Osteocyte (in vitro differentiated cells): ENCODE measurements around the gene LAYN. TPM values are rescaled to one million over a fixed set of nuclear protein-coding genes. Genes with fewer than 3 reads are reported as not detected.

Experiments used
- DNase-seq: peaks from one replicate; pipeline ENCODE4 v3.0.0; 2021; ENCODE audit warnings: mixed read lengths; ENCODE audit not compliant: unreplicated experiment; ENCODE audit errors: extremely low spot score
- H3K27ac Mint-ChIP-seq: one replicate; pipeline ENCODE4 v1.8.0; 2021; ENCODE audit warnings: mild to moderate bottlenecking, mixed read lengths; ENCODE audit not compliant: unreplicated experiment
- H3K27me3 Mint-ChIP-seq: one replicate; pipeline ENCODE4 v1.8.0; 2021; ENCODE audit warnings: mixed read lengths; ENCODE audit not compliant: unreplicated experiment
- H3K36me3 Mint-ChIP-seq: one replicate; pipeline ENCODE4 v1.8.0; 2021; ENCODE audit warnings: mixed read lengths; ENCODE audit not compliant: unreplicated experiment
- H3K4me1 Mint-ChIP-seq: one replicate; pipeline ENCODE4 v1.8.0; 2021; ENCODE audit warnings: mixed read lengths; ENCODE audit not compliant: unreplicated experiment
- H3K4me3 Mint-ChIP-seq: one replicate; pipeline ENCODE4 v1.8.0; 2021; ENCODE audit warnings: mild to moderate bottlenecking, moderate library complexity, mixed read lengths; ENCODE audit not compliant: unreplicated experiment
- H3K9me3 Mint-ChIP-seq: one replicate; pipeline ENCODE4 v1.8.0; 2021; ENCODE audit warnings: mixed read lengths; ENCODE audit not compliant: unreplicated experiment
- total RNA-seq: library from RNA; stranded (reverse); gene quantifications from 2 replicates; pipeline ENCODE4 v1.2.1, GENCODE V29; 2021
- TF ChIP-seq, protein P1 (sequence below): fragments of 200-600 bp; sonication (generic); IDR thresholded peaks from 2 replicates; pipeline ENCODE4 v1.5.0; 2021; ENCODE audit warnings: antibody characterized with exemption, mild to moderate bottlenecking, moderate library complexity

Gene LAYN
- total RNA-seq, 1 donor from 2014 or later, result 12.8 TPM

DNA sequence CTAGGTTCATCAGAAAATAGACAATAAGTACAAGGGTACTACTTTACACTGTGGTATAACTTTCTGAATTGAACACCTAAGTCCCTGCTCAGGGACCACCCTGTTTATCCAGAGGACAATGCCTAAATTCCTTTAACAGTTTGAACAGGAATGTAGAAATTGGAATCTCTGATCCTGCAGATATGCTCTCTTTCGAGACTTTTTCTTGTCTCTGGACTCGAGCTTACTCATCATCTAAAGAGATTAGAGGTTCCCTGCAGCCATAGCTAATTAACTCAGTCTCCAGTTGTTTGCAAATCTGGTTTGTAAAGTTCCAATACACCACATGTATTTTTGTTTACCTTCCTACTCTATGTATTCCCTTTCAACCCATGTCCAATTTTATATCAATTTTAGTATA is 24.9 kb upstream of the LAYN start:
- no peak for DNase-seq
- H3K36me3 Mint-ChIP-seq, result no peaks in the 10 kb centered on the region
- no peak overlapping the region for H3K27ac Mint-ChIP-seq
- peaks cover 10% of the 10 kb centered on the region for H3K4me1 Mint-ChIP-seq
- TF ChIP-seq, protein P1, sequence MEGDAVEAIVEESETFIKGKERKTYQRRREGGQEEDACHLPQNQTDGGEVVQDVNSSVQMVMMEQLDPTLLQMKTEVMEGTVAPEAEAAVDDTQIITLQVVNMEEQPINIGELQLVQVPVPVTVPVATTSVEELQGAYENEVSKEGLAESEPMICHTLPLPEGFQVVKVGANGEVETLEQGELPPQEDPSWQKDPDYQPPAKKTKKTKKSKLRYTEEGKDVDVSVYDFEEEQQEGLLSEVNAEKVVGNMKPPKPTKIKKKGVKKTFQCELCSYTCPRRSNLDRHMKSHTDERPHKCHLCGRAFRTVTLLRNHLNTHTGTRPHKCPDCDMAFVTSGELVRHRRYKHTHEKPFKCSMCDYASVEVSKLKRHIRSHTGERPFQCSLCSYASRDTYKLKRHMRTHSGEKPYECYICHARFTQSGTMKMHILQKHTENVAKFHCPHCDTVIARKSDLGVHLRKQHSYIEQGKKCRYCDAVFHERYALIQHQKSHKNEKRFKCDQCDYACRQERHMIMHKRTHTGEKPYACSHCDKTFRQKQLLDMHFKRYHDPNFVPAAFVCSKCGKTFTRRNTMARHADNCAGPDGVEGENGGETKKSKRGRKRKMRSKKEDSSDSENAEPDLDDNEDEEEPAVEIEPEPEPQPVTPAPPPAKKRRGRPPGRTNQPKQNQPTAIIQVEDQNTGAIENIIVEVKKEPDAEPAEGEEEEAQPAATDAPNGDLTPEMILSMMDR, result no peak
- H3K9me3 Mint-ChIP-seq, result no peaks in the 10 kb centered on the region
- H3K4me3 Mint-ChIP-seq, result no peak overlapping the region
- H3K27me3 Mint-ChIP-seq, result peaks cover 23% of the 10 kb centered on the region

DNA sequence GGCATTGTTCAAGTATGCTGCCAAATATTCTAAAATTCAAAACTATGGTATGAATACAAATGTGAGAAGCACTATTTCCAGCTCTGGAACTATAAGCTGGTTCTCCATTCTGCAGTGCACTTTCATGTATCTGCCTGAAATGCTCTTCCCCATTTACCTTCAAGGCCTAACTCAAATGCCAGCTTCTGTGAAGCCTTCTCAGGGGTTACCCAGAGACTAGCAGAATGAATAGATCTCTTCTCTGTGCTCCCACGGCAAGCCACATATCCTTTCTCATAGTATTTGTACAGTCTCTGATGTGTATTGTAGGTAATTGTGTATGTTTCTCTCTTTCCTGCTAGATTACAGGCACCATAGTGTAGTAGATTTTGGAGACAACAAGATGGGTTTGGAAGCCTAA is 21.9 kb upstream of the LAYN start:
- DNase-seq, result no peak
- H3K27ac Mint-ChIP-seq, result no peak overlapping the region
- TF ChIP-seq, protein P1, result no peak
- H3K27me3 Mint-ChIP-seq, result peaks cover 15% of the 10 kb centered on the region
- H3K36me3 Mint-ChIP-seq, result no peaks in the 10 kb centered on the region
- peaks cover 6% of the 10 kb centered on the region for H3K4me1 Mint-ChIP-seq
- no peaks in the 10 kb centered on the region for H3K9me3 Mint-ChIP-seq
- no peak overlapping the region for H3K4me3 Mint-ChIP-seq

DNA sequence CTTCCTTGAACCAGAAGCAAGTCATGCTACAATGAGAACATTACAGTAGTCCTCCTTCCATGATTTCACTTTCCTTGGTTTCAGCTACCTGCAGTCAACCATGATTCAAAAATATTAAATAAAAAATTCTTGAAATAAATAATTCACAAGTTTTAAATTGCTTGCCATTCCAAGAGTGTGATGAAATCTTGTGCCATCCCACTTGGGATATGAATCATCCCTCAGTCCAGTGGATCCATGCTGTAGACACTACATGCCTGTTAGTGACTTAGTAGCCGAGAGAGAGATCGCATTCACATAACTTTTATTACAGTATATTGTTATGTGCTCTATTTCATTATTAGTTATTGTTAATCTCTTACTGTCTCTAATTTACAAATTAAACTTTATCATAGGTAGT is 20.0 kb upstream of the LAYN start:
- DNase-seq, result no peak
- TF ChIP-seq, protein P1, result no peak
- no peaks in the 10 kb centered on the region for H3K27me3 Mint-ChIP-seq

DNA sequence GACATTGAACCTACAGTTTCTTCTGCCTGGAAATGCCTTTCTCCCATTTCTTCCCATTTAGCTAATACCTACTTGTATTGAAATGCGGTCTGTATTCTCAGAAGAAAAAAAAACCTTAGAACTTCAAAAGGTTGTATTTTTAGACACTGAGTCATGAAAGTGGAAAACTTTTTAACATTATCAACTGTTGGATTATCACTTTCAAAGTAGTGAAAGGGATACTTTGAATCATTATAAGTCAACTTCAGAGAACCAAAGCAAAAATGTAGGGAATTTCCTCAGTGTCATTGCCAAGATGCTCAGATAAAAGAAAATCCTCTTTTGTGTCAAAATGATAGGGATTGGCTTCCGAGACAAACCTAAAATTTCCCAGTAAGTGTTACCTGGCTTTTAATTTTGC is 19.4 kb upstream of the LAYN start:
- H3K27ac Mint-ChIP-seq, result no peak overlapping the region
- no peak for DNase-seq

More for the DNA sequence above, 20.0 kb upstream of the LAYN start:
- Mint-ChIP-seq H3K36me3 (no peaks in the 10 kb centered on the region), H3K27ac (no peak overlapping the region), H3K4me1 (no peaks in the 10 kb centered on the region), H3K4me3 (no peak overlapping the region), H3K9me3 (no peaks in the 10 kb centered on the region)

DNA sequence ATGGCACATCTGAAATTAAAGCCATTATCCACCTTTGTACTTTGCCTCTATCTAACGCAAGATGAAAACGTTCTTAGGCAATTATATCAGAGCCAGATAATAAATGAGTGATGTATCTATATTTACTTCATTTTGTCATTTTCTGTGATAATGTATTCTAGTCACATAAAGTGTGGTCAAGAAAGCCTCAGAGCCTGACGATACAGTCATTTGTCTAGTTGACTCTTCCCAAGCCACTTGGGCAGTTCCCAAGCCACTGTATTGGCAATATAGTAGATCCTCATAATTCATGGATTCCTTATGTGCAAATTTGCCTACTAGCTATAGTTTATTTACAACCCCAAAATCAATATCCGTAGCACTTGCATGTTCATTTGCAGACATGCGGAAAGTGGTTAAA is 18.1 kb upstream of the LAYN start:
- H3K36me3 Mint-ChIP-seq, result no peaks in the 10 kb centered on the region
- H3K9me3 Mint-ChIP-seq, result no peaks in the 10 kb centered on the region
- no peak overlapping the region for H3K4me3 Mint-ChIP-seq
- TF ChIP-seq, protein P1, result no peak
- no peak for DNase-seq
- no peak overlapping the region for H3K27ac Mint-ChIP-seq
- peaks cover 5% of the 10 kb centered on the region for H3K4me1 Mint-ChIP-seq
- H3K27me3 Mint-ChIP-seq, result no peaks in the 10 kb centered on the region

More for the DNA sequence above, 19.4 kb upstream of the LAYN start:
- TF ChIP-seq, protein P1, result no peak
- Mint-ChIP-seq H3K27me3 (no peaks in the 10 kb centered on the region), H3K36me3 (no peaks in the 10 kb centered on the region), H3K4me3 (no peak overlapping the region), H3K9me3 (no peaks in the 10 kb centered on the region), H3K4me1 (no peaks in the 10 kb centered on the region)
